GM19438 (cell line): ENCODE data around the gene MCAM.

Source experiments
- ATAC-seq: cut with Tn5 transposase; IDR thresholded peaks from one replicate; pipeline ENCODE4 v1.9.1; 2021; ENCODE audit warnings: low read depth; ENCODE audit not compliant: unreplicated experiment

Gene MCAM

GRCh38 chr11:119332111-119332765, 15.3 kb upstream of the MCAM start:
- ATAC-seq, result no peak

GRCh38 chr11:119330237-119330636, 13.3 kb upstream of the MCAM start:
- ATAC-seq, result no peak

GRCh38 chr11:119329320-119329719, 12.4 kb upstream of the MCAM start:
- ATAC-seq, result no peak

GRCh38 chr11:119324189-119324588, 7.3 kb upstream of the MCAM start:
- no peak for ATAC-seq

GRCh38 chr11:119323532-119324033, 6.7 kb upstream of the MCAM start:
- no peak for ATAC-seq

- ATAC-seq, result no peak
These were observed 6.1 kb upstream of the MCAM start for GRCh38 chr11:119322921-119323531.

GRCh38 chr11:119322360-119322739, 5.4 kb upstream of the MCAM start:
- ATAC-seq, result no peak

- ATAC-seq, result peak; percentile 37
These were observed 4.0 kb upstream of the MCAM start for GRCh38 chr11:119320776-119321524.

- no peak for ATAC-seq
These were observed 3.4 kb upstream of the MCAM start for GRCh38 chr11:119320240-119320775.

- no peak for ATAC-seq
These were observed 2.8 kb upstream of the MCAM start for GRCh38 chr11:119319700-119320239.

- ATAC-seq, result no peak
These were observed 2.3 kb upstream of the MCAM start for GRCh38 chr11:119319136-119319699.

- ATAC-seq, result no peak
These were observed 1.6 kb upstream of the MCAM start for GRCh38 chr11:119318240-119319135.

- no peak for ATAC-seq
These were observed 786 bp upstream of the MCAM start for GRCh38 chr11:119317592-119318239.

- no peak for ATAC-seq
These were observed 758 bp downstream of the MCAM start for GRCh38 chr11:119316016-119316728.

GRCh38 chr11:119315131-119316015, 1.6 kb downstream of the MCAM start:
- ATAC-seq, result no peak

- no peak for ATAC-seq
These were observed 2.2 kb downstream of the MCAM start for GRCh38 chr11:119314726-119315125.

GRCh38 chr11:119310682-119311052, 6.3 kb downstream of the MCAM start:
- no peak for ATAC-seq
